NOMO-1 treated with dmso at 0.1 percent for 144 hours (cell line): ENCODE measurements around the gene ANKRD27.
"Not testable (repeated sequence)": the region's sequence is repeated elsewhere in the genome, so short reads cannot be mapped to it uniquely, and the experiment has no call there.

ENCODE experiments used
- DNase-seq: peaks from one replicate; lab custom pipeline; 2025; ENCODE audit not compliant: unreplicated experiment; lab: John Stamatoyannopoulos, UW

The ANKRD27 gene

DNA sequence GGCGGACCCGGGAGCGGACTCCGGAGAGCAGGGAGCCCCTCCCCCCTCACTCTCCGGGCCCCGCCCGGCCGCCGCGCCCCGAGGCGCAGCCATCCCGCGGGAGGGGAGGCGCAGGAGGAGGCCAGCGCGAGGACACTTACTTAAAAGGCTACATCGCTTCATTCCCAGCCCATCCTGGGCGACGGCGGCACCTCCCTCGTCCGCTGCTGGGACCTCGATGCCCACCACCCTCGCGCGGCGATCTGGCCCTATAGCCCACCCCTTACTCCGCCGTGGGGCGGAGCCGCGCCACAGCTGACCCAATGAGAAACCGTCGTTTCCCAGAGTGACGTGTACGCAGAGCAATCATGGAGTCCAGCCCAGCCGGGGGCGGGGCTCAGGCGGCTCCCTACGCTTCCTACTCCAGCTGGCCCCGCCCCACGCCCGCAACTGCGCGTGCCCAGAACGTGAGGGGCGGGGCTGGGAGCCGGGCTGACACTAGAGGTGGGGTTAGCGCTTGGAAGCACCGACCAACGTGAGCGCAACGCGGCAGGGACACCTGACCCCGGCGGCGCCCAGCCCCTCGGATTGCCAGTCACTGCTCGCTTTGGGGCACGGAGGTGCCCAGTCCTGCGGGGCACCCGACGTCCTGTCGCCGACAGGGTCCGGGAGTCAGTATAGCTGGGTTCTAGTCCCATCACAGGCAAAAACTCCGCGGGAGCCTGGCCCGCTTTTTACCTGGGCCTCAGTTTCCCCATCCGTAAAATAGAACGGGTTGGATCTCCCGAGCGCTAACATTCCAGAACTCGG lies at the start of gene ANKRD27:
TSS of gene ANKRD27 (minus strand) at position 250 of the 789 bp plus-strand sequence. CDS start 16,165 bp downstream, outside the sequence.
- DNase-seq = peak; percentile 97

GRCh38 chr19:32720936-32721250 lies 45.9 kb upstream of the ANKRD27 start:
- no peak for DNase-seq

- no peak for DNase-seq
These were observed 45.4 kb upstream of the ANKRD27 start for GRCh38 chr19:32720216-32720935.

DNA sequence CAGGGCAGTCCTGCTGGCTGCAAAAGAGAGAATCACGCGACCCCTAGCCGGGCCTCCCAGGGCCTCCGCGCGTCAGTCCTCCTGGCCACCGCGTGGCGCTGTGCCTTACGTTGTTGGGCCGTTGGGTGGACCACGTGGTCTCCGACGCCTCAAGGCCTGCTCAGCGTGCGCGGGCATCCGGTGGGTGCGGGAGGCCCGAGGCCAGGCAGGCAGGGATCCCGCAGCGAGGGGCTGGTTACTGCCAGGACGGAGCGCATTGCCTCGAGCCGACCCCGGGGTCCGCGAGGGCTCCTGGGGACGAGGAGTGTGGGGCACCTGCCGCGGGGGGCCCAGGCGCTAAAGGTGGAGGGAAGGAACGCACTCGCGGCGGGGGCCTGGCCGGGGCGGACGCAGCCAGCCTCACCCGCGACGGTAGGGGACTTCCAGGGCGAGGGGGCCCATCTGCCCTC lies 44.7 kb upstream of the ANKRD27 start, which contains the start of gene TDRD12:
TSS of gene TDRD12 (plus strand) at position 157 of the 449 bp plus-strand sequence. CDS start 306 bp downstream, outside the sequence.
- DNase-seq = no peak

DNA sequence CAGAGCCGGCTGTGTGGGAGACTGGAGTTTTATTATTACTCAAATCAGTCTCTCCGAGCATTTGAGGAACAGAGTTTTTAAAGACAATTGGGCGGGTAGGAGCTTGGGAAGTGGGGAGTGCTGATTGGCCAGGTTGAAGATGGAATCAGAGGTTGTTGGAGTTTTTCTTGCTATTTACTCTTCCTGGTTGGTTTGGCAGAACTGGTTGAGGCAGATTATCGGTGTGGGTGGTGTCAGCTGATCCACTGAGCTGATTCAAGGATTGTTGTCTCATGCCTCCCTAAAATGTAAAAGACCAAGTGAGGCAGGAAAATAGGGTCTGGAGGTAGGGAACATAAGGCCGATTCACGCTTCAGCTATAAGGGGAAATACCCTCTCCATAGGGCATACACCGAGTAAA lies 43.3 kb upstream of the ANKRD27 start:
- no peak for DNase-seq

- no peak for DNase-seq
These were observed 42.5 kb upstream of the ANKRD27 start for GRCh38 chr19:32717496-32717895.

DNA sequence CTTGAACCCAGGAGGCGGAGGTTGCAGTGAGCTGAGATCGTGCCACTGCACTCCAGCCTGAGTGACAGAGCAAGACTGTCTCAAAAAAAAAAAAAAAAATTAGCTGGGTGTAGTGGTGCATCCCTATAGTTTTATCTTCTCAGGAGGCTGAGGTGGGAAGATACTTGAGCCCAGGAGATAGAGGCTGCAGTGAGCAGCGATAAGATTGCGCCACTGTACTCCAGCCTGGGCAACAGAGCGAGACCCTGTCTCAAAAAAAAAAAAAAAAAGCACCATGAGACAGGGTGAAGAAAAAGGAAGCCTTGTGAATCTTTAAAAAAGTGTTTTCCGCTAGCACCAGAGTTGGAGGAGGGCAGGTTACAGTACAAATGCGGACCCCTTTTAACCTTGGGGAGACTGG lies 41.2 kb upstream of the ANKRD27 start:
- not testable (repeated sequence) for DNase-seq

- no peak for DNase-seq
These were observed 36.8 kb upstream of the ANKRD27 start for GRCh38 chr19:32711747-32712146.

DNA sequence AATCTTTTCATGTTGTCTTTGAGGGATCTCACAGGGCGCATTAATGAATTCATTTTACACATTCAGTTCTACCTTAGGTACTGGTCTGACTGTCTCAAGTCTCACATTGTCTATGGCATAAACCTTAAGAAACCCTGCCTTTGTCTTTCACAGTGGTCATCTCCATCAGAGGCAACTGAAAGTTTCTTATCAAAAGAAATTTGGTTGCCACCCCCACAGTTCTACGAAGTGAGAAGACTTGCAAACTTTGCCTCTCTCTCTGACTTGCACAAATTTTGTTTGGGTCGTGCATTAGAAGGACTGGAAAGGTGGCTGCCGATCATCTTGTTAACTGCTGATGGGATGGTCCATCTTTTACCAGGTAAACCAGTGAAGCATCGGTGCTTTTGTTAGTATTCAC lies 34.1 kb upstream of the ANKRD27 start:
- DNase-seq = no peak

DNA sequence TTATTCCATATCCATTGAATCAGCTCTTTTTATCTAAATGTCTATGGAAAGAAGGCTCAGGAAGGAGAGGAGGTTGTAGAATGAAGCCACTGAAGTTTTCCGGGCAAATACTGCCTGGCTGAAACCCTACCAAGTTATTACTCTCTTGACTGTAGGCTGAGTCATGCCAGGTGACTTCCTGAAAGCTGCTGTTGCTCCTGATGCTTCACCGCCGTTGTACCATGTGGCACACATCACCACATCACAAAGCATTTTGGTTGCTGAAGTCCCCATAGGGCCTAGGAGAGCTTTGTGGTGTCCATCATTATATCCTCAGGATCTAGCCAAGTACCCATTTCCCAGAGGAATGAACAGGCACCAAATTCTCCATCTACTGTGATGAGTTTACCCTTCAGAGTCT lies 33.5 kb upstream of the ANKRD27 start:
- no peak for DNase-seq

- not testable (repeated sequence) for DNase-seq
These were observed 29.0 kb upstream of the ANKRD27 start for GRCh38 chr19:32704006-32704405.

DNA sequence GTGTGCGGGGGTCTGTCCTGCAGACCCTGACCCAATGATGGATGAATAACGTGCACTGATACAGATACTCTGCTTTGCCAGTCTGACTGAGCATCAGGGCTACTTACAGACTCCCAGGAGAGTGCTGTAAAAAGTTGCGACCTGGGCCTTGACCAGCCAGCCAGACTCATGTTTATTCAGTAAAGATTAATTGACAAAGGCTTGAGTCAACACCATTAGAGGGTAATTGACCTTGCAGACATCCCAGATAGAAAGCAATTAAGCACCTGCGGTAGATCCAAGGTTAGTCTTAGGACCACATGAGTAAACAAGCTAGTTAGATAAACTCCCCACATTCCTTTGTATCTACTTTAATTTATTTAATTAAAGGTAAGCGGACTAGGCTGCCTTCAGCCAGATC lies 27.0 kb upstream of the ANKRD27 start:
- DNase-seq = no peak

GRCh38 chr19:32700129-32700528 lies 25.1 kb upstream of the ANKRD27 start:
- not testable (repeated sequence) for DNase-seq

GRCh38 chr19:32696771-32697170 lies 21.8 kb upstream of the ANKRD27 start:
- not testable (repeated sequence) for DNase-seq

DNA sequence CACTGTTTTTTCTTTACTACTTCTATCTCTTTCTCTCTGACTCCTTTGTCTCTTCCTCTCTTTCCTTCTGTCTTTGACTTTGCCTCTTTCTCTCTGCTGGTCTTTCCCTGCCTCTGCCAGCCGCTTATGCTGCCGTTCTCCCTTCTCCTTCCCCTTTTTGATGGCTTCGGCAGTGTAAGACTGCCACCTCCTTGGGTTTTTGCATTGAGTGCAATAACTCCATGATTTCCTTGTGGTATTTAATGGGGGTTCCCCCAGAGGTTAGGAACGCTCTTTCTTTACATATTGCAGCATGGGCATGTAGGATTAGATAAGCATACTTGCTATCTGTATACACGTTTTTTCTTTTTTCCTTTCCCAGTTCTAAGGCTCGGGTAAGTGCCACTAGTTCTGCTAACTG lies 20.5 kb upstream of the ANKRD27 start:
- not testable (repeated sequence) for DNase-seq

DNA sequence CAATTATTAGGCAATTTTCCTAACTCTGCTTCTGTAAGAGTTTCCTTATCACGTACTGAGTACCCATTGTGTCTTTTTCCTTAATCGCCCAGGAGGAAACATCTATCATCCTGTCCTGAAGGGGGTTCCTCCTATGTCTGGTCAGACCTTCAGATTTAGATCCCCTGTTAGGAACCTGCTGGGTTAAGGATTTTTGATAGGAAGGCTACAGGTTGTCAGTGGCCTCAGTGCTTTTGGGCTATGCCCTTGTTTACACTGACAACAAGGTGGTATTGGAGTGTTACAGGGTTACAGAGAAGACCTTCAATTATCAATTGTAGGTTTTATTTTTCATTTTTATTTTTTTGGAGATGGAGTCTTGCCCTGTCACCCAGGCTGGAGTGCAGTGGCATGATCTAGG lies 19.9 kb upstream of the ANKRD27 start:
- DNase-seq = not testable (repeated sequence)

- DNase-seq = not testable (repeated sequence)
These were observed 19.3 kb upstream of the ANKRD27 start for GRCh38 chr19:32694316-32694715.

- DNase-seq = peak; percentile 45
These were observed 18.4 kb upstream of the ANKRD27 start for GRCh38 chr19:32693151-32694108.

DNA sequence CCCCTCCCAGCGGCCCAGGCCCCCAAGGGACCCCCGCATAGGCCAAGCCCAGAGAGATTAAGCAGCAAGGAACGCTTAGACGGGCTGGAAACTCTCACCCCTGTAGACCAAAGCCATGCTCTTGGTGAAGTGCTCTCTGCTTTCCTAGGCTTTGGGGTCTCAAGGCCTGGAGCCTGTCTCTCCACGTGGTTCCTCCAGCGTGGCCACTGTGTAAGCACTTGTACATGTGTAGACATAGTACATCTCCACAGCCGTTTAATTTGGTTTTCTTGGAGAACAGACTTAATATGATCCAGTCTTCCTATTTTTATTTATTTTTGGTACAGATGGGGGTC lies 17.7 kb upstream of the ANKRD27 start:
- DNase-seq = no peak

DNA sequence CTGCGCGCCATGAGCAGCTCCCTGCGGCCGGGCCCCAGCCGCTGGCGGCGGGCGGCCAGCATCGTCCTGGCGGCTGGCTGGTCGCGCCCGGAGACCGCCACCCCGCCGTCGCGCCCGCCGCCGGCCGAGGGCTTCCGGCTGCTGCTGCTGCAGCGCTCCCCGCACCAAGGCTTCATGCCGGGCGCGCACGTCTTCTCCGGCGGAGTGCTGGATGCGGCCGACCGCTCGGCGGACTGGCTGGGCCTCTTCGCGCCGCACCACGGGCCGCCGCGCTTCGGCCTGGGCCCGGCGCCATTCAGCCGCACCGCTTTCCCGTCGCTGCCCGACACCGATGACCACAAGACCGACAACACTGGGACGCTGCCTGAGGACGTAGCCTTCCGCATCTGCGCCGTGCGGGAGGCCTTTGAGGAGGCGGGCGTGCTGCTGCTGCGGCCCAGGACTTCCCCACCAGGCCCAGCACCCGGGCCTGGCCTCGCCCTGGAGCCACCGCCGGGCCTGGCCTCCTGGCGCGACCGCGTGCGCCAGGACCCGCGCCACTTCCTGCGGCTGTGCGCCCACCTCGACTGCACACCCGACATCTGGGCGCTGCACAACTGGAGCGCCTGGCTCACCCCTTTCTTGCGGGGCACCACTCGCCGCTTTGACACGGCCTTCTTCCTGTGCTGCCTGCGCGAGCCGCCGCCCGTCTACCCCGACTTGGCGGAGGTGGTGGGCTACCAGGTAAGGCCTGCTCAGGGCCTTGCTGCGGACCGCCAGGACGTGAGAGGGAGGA lies 17.2 kb upstream of the ANKRD27 start:
- peak; percentile 41 for DNase-seq
